HUDEP-2 (cell line): ENCODE results near the gene TEX13A.
"Not testable (repeated sequence)": the region's sequence is repeated elsewhere in the genome, so short reads cannot be mapped to it uniquely, and the experiment has no call there.

ENCODE experiments used
- DNase-seq, 76 experiments: peaks; one replicate each; lab custom pipeline; 2025; ENCODE audit not compliant: unreplicated experiment in 76 of 76; lab: John Stamatoyannopoulos, UW

Gene TEX13A

GRCh38 chrX:105220636-105221035, at the start of gene TEX13A:
Gene TEX13A, minus strand, starts transcription at chrX:105220694. Its CDS starts 297 bp downstream, at chrX:105220397.
- DNase-seq = no peak

GRCh38 chrX:105269386-105269785, 48.9 kb upstream of the TEX13A start:
- DNase-seq = no peak

GRCh38 chrX:105267167-105267566, 46.7 kb upstream of the TEX13A start:
- no peak for DNase-seq

- no peak for DNase-seq
Observed at GRCh38 chrX:105266456-105266855, 46.0 kb upstream of the TEX13A start.

- DNase-seq = no peak
Observed at GRCh38 chrX:105265093-105265492, 44.6 kb upstream of the TEX13A start.

GRCh38 chrX:105263801-105264200, 43.3 kb upstream of the TEX13A start:
- no peak for DNase-seq

GRCh38 chrX:105263171-105263570, 42.7 kb upstream of the TEX13A start:
- no peak for DNase-seq

- DNase-seq = no peak
Observed at GRCh38 chrX:105260291-105261043, 40.0 kb upstream of the TEX13A start.

- DNase-seq = no peak
Observed at GRCh38 chrX:105241056-105241455, 20.6 kb upstream of the TEX13A start.

GRCh38 chrX:105237407-105237806, 16.9 kb upstream of the TEX13A start:
- not testable (repeated sequence) for DNase-seq

- no peak for DNase-seq
Observed at GRCh38 chrX:105229146-105229545, 8.7 kb upstream of the TEX13A start.

- DNase-seq = no peak
Observed at GRCh38 chrX:105228602-105229001, 8.1 kb upstream of the TEX13A start.

- no peak for DNase-seq
Observed at GRCh38 chrX:105226499-105226898, 6.0 kb upstream of the TEX13A start.

- no peak for DNase-seq
Observed at GRCh38 chrX:105221374-105221773, 880 bp upstream of the TEX13A start.

- DNase-seq = no peak
Observed at GRCh38 chrX:105219454-105220401, 766 bp downstream of the TEX13A start.

GRCh38 chrX:105211066-105211575, 9.4 kb downstream of the TEX13A start:
- no peak for DNase-seq

GRCh38 chrX:105210258-105210657, 10.2 kb downstream of the TEX13A start:
- DNase-seq = no peak

GRCh38 chrX:105209406-105209805, 11.1 kb downstream of the TEX13A start:
- DNase-seq = no peak

GRCh38 chrX:105191878-105192277, 28.6 kb downstream of the TEX13A start:
- peak in 2 of 76 experiments; percentile 0 for DNase-seq

- peak in 3 of 76 experiments; percentile 0 for DNase-seq
Observed at GRCh38 chrX:105190252-105190853, 30.1 kb downstream of the TEX13A start.

GRCh38 chrX:105189093-105189492, 31.4 kb downstream of the TEX13A start:
- DNase-seq = no peak
